HepG2 (cell line): Measurements from ENCODE around the gene TMEM219. TPM values are rescaled to one million over a fixed set of nuclear protein-coding genes. Genes with fewer than 3 reads are reported as not detected.

Experiments used
- FOXO4 ChIP-seq: sonication (generic); formaldehyde crosslinking; conservative IDR thresholded peaks from 2 replicates; pipeline ENCODE4 v1.8.1; 2023; ENCODE audit warnings: missing genetic modification reagents
- FOXP1 ChIP-seq, 2 experiments: fragments of 450-650 bp in 1 of 2; IDR thresholded peaks; 2 replicates each; pipeline ENCODE4 v1.6.1; 2017 to 2018; ENCODE audit warnings: antibody characterized with exemption in 1 of 2
- GABPB1 ChIP-seq: IDR thresholded peaks from 2 replicates; pipeline ENCODE4 v1.6.1; 2016; ENCODE audit warnings: mild to moderate bottlenecking, missing genetic modification reagents, moderate library complexity, missing compliant biosample characterization
- GRHL1 ChIP-seq: sonication (generic); formaldehyde crosslinking; conservative IDR thresholded peaks from 2 replicates; pipeline ENCODE4 v1.8.0; 2022; ENCODE audit warnings: missing genetic modification reagents
- HMGXB4 ChIP-seq, 2 experiments: sonication (generic) in 1 of 2; formaldehyde crosslinking in 1 of 2; IDR thresholded peaks; 2 replicates each; pipeline versions ENCODE4 v1.4.0 to v1.6.1; 2018 to 2020; ENCODE audit warnings: missing genetic modification reagents in 2 of 2, borderline replicate concordance in 1 of 2, low read depth in 1 of 2, mild to moderate bottlenecking in 1 of 2, missing biosample characterization in 1 of 2
- HNF4A ChIP-seq: sonication (generic); formaldehyde crosslinking; IDR thresholded peaks from 2 replicates; pipeline ENCODE4 v1.4.0; 2020; ENCODE audit warnings: missing genetic modification reagents
- IRF9 ChIP-seq: sonication (generic); formaldehyde crosslinking; IDR thresholded peaks from 2 replicates; pipeline ENCODE4 v1.8.0; 2022; ENCODE audit warnings: missing genetic modification reagents, mild to moderate bottlenecking, borderline replicate concordance
- NR2F6 ChIP-seq, 2 experiments: IDR thresholded peaks; 2 replicates each; pipeline ENCODE4 v1.6.1; 2016; ENCODE audit warnings: antibody characterized with exemption in 1 of 2, mild to moderate bottlenecking in 1 of 2
- RBM22 ChIP-seq: fragments of 200-400 bp; formaldehyde crosslinking; optimal IDR thresholded peaks from 2 replicates; pipeline ENCODE3; 2017; ENCODE audit warnings: mild to moderate bottlenecking, low read length, moderate library complexity
- SCMH1 ChIP-seq: sonication (generic); formaldehyde crosslinking; IDR thresholded peaks from 2 replicates; pipeline ENCODE4 v1.9.0; 2021; ENCODE audit warnings: missing genetic modification reagents, mild to moderate bottlenecking, borderline replicate concordance
- SRY ChIP-seq: sonication (generic); formaldehyde crosslinking; IDR thresholded peaks from 2 replicates; pipeline ENCODE4 v1.8.0; 2022; ENCODE audit warnings: mild to moderate bottlenecking, missing genetic modification reagents
- TBP ChIP-seq: sonication (generic); formaldehyde crosslinking; IDR thresholded peaks from 2 replicates; pipeline ENCODE4 v1.5.0; 2020; ENCODE audit warnings: missing genetic modification reagents
- TFE3 ChIP-seq: IDR thresholded peaks from 2 replicates; pipeline ENCODE4 v1.6.1; 2016
- THYN1 ChIP-seq: sonication (generic); formaldehyde crosslinking; IDR thresholded peaks from 2 replicates; pipeline ENCODE4 v1.8.1; 2023; ENCODE audit warnings: low read depth, mild to moderate bottlenecking, moderate library complexity, missing genetic modification reagents, borderline replicate concordance
- ZBTB25 ChIP-seq: IDR thresholded peaks from 2 replicates; pipeline ENCODE4 v1.6.1; 2018; ENCODE audit warnings: missing genetic modification reagents
- ZBTB7A ChIP-seq: sonication (generic); formaldehyde crosslinking; IDR thresholded peaks from 2 replicates; pipeline ENCODE4 v1.8.0; 2022; ENCODE audit warnings: mild to moderate bottlenecking, missing genetic modification reagents
- ZFAT ChIP-seq: sonication (generic); formaldehyde crosslinking; conservative IDR thresholded peaks from 2 replicates; pipeline ENCODE4 v1.8.1; 2023; ENCODE audit warnings: missing genetic modification reagents, inconsistent platforms
- ZMAT3 ChIP-seq: sonication (generic); formaldehyde crosslinking; conservative IDR thresholded peaks from 2 replicates; pipeline ENCODE4 v1.7.0; 2021; ENCODE audit warnings: missing genetic modification reagents
- ZNF333 ChIP-seq: sonication (generic); formaldehyde crosslinking; IDR thresholded peaks from 2 replicates; pipeline ENCODE4 v1.4.0; 2020; ENCODE audit warnings: mild to moderate bottlenecking, missing genetic modification reagents, borderline replicate concordance
- polyA plus RNA-seq, 8 experiments: library from polyadenylated mRNA; depleted of rRNA in 3 of 8; stranded (reverse) in 7 of 8; unstranded in 1 of 8; fragments of >200 nt; fragmentation: Illumina TruSeq in 4 of 8; extraction: Trizol in 4 of 8; gene quantifications; 2 replicates each; pipeline versions ENCODE4 v1.2.1 to v1.2.3, GENCODE V29; 2011 to 2016; ENCODE audit warnings: low read depth in 4 of 8, missing spikeins in 1 of 8, mixed read lengths in 1 of 8; ENCODE audit not compliant: insufficient read depth in 1 of 8
- total RNA-seq, 5 experiments: library from RNA; depleted of rRNA; stranded (reverse); fragments of >200 nt; fragmentation: Illumina TruSeq; extraction: Trizol; gene quantifications; 2 replicates each; pipeline ENCODE4 v1.2.3, GENCODE V29; 2016; ENCODE audit warnings: low read depth in 1 of 5

The TMEM219 gene
- total and polyA plus RNA-seq, 2 of the 13 experiments (the other 11 are each of a cell fraction or from before 2014, with no cell fraction given): 105 to 115 TPM

- TF ChIP-seq HMGXB4 (CRISPR knock-in tag; IDR thresholded peaks at IDR 0.05; ENCODE audit: borderline replicate concordance in 1 of 2, low read depth in 1 of 2) (peak; percentile 46 to 49; a peak in 2 of 4 replicates), GRHL1 (CRISPR knock-in tag) (no peak), NR2F6 (IDR thresholded peaks at IDR 0.05) (no peak), NR2F6 (CRISPR knock-in tag; IDR thresholded peaks at IDR 0.05) (no peak; the same call in 1 of the 2 replicates), SRY (CRISPR knock-in tag) (no peak), IRF9 (CRISPR knock-in tag) (peak; percentile 67; the same call in 1 of the 2 replicates), ZFAT (CRISPR knock-in tag) (no peak), ZBTB7A (CRISPR knock-in tag) (0 out of 2 replicates have a peak, but pooled peaks have one; percentile 78), GABPB1 (CRISPR knock-in tag) (peak; percentile 81), TFE3 (CRISPR knock-in tag) (peak; percentile 34), SCMH1 (CRISPR knock-in tag) (no peak), FOXP1 (IDR thresholded peaks at IDR 0.05) (no peak), FOXP1 (CRISPR knock-in tag; IDR thresholded peaks at IDR 0.05) (no peak), HNF4A (CRISPR knock-in tag) (peak; percentile 58), TBP (CRISPR knock-in tag) (no peak), ZNF333 (CRISPR knock-in tag) (no peak), ZMAT3 (CRISPR knock-in tag) (peak; percentile 77; the same call in 1 of the 2 replicates), RBM22 (no peak), ZBTB25 (peak; percentile 50; the same call in 1 of the 2 replicates), FOXO4 (peak; percentile 98; the same call in 1 of the 2 replicates), THYN1 (CRISPR knock-in tag) (peak; percentile 89; the same call in 1 of the 2 replicates)
These were observed at the start of gene TMEM219 (continued) for GRCh38 chr16:29961479-29962343.
